Glomerular visceral epithelial cell (primary cell): Measurements from ENCODE around the gene GDAP2.
"Not testable (repeated sequence)": the region's sequence is repeated elsewhere in the genome, so short reads cannot be mapped to it uniquely, and the experiment has no call there.

Experiments
- DNase-seq: peaks from one replicate; pipeline ENCODE4 v3.0.0-alpha.2; 2016; ENCODE audit errors: extremely low spot score

Gene GDAP2

GRCh38 chr1:117929343-117930172 lies at the start of gene GDAP2, which contains the start of gene WDR3:
GDAP2 (minus strand) TSS chr1:117929621; CDS start chr1:117920357, 9,264 bp downstream.
WDR3 (plus strand) TSS chr1:117929739; CDS start chr1:117933320, 3,581 bp downstream.
- peak; percentile 95 for DNase-seq

- DNase-seq, result no peak
Measured at GRCh38 chr1:117976381-117976780, 47.0 kb upstream of the GDAP2 start.

GRCh38 chr1:117971777-117972176 lies 42.4 kb upstream of the GDAP2 start:
- DNase-seq, result no peak

- DNase-seq, result no peak
Measured at GRCh38 chr1:117970252-117970651, 40.8 kb upstream of the GDAP2 start.

GRCh38 chr1:117967881-117968280 lies 38.5 kb upstream of the GDAP2 start:
- peak; percentile 25 for DNase-seq

- DNase-seq, result no peak
Measured at GRCh38 chr1:117967477-117967876, 38.1 kb upstream of the GDAP2 start.

GRCh38 chr1:117964290-117965038 lies 35.0 kb upstream of the GDAP2 start:
- DNase-seq, result no peak

- no peak for DNase-seq
Measured at GRCh38 chr1:117959364-117959763, 29.9 kb upstream of the GDAP2 start.

GRCh38 chr1:117952386-117952785 lies 23.0 kb upstream of the GDAP2 start:
- no peak for DNase-seq

- DNase-seq, result no peak
Measured at GRCh38 chr1:117942293-117942692, 12.9 kb upstream of the GDAP2 start.

- DNase-seq, result no peak
Measured at GRCh38 chr1:117933769-117934168, 4.3 kb upstream of the GDAP2 start.

- no peak for DNase-seq
Measured at GRCh38 chr1:117932576-117932975, 3.2 kb upstream of the GDAP2 start.

GRCh38 chr1:117930484-117930883 lies 1.1 kb upstream of the GDAP2 start:
- no peak for DNase-seq

GRCh38 chr1:117930173-117930447 lies 689 bp upstream of the GDAP2 start:
- no peak for DNase-seq

GRCh38 chr1:117928881-117929342 lies 509 bp downstream of the GDAP2 start:
- peak; percentile 57 for DNase-seq

GRCh38 chr1:117925981-117926380 lies 3.4 kb downstream of the GDAP2 start:
- no peak for DNase-seq

- DNase-seq, result not testable (repeated sequence)
Measured at GRCh38 chr1:117922717-117923116, 6.7 kb downstream of the GDAP2 start.

GRCh38 chr1:117921991-117922390 lies 7.4 kb downstream of the GDAP2 start:
- DNase-seq, result no peak

- no peak for DNase-seq
Measured at GRCh38 chr1:117919376-117919775, 10.0 kb downstream of the GDAP2 start.

- no peak for DNase-seq
Measured at GRCh38 chr1:117911051-117911450, 18.4 kb downstream of the GDAP2 start.

GRCh38 chr1:117905019-117905418 lies 24.4 kb downstream of the GDAP2 start:
- DNase-seq, result no peak

- DNase-seq, result no peak
Measured at GRCh38 chr1:117904485-117904884, 24.9 kb downstream of the GDAP2 start.

- no peak for DNase-seq
Measured at GRCh38 chr1:117902944-117903343, 26.5 kb downstream of the GDAP2 start.
